Stimulated activated CD4-positive, alpha-beta T cell treated with anti-CD3 and anti-CD28 coated beads, Interleukin-1b, Interleukin-23, amount 100 ng/mL, for 4 hours (primary cell): ENCODE data around the gene PADI2.

ENCODE experiments used
- DNase-seq, 2 donors: peaks; one replicate each; pipeline ENCODE4 v3.0.0-alpha.2; 2020; ENCODE audit warnings: low read depth in 2 of 2

Gene PADI2

DNA sequence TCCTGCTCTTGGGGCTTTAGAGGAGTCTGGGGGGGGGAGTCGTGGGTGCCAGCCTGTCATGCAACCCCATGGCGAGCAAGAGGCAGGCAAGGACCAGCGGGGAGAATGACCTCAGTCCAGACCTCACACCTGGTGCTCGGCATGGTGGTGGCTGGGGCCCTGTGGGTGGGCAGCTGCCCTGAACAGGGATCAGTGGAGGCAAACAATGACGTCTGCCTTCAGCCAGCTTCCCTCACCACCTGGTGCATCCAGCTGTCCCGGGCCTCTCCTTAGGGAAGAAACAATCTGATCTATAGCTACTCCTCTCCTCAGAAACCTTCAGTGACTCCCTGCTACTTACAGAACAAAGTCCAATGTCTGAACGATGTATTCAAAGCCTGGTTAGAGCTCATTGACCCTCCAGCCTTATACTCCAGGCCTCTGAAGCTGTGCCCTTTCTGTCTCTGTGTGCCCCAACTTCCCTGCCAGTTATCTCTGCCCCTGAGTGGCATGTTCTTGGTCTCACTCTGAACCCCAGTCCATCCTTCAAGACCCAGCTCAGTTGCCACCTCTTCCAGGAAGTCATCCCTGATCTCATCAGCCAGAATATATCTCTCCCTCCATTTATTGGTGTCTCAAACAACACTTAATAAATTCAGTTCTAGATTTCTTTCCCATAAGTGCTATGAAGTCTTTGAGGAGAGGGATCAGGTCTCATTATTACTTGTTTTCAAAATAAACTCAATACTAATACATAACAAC lies 6.6 kb downstream of the PADI2 start:
- DNase-seq = no peak

DNA sequence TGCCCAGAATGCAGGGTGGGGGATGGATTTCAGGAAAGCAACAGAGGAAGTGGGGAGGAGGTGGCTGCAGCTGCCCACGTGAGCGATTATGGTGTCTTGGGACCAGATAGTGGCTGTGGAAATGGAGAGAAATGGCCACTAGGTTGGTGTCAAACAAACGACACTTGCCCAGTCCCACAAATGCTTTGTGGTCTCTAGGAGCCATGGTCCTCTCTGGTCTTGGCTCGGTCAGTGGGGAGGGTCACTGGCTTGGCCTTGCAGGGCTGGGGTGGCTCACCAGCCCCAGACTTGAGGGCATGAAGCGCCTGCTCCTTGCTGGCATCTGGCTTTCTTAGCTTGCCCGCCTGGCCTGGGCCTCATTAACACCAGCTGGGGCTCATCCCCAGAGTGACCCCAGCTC lies 7.2 kb downstream of the PADI2 start:
- no peak for DNase-seq

DNA sequence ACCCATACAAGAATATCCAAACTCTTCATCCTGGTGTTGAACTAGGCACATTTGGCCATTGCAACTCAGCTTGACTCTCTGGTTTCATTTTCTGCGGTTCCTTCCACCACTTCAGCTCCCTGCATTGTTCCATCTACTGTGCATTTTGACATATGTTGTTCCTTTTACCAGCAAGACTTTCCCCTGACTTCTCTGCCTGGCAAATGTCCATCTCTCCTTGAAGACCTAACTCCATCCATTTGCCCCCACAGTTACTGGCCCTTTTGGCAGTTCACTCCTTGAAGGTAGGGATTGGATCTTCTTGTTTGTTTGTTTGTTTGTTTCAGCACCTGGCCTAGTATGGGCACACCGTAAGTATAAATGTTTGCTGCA lies 8.7 kb downstream of the PADI2 start:
- DNase-seq = no peak

DNA sequence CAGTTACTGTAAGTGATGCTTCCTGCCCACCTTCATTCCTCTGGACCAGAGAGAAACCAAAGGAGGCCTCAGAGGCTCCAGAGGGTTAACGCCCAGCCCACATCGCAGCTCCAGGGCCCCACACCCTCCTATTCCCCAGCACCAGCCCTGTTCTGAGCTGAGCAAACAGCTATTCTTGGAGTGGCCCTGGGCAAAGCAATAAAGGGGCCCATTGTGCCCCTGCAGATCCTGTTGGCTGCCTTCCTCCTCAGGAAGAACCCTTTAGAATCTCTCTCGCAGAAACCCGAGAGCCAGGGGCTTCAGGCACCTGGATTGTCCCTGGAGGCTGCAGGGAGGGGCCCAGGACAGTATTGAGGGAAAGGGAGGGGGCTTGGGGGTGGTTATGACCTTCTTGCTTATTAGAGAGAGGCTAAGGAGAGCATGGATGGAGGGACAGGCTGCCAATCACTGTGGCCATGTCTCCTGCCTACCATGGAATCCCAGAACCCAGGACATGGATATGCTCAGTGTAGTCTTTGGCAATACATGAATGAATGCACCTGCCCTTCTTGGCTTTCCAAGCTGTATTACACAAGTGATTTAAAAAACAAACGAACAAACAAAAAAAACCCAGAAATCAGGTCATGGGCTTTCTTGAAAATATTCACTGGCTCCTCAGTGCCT lies 9.2 kb downstream of the PADI2 start:
- no peak for DNase-seq

DNA sequence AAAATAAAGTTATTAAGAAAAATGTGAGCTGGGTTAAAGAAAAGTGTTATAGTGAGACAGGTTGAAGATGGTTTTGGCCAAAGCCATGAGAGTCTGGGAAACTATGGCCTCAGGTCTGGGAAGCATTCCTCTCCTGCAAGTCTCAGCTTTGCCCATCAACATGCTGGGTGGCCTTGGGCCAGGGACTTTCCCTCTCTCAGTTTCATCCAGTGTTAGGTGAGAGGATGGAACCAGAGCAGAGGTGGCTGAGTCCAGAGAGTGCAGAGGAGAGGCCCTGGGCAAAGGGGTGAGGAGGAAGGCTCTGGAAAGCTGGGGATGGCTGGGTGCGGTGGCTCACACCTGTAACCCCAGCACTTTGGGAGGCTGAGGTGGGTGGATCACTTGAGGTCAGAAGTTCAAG lies 10.5 kb downstream of the PADI2 start:
- no peak for DNase-seq

DNA sequence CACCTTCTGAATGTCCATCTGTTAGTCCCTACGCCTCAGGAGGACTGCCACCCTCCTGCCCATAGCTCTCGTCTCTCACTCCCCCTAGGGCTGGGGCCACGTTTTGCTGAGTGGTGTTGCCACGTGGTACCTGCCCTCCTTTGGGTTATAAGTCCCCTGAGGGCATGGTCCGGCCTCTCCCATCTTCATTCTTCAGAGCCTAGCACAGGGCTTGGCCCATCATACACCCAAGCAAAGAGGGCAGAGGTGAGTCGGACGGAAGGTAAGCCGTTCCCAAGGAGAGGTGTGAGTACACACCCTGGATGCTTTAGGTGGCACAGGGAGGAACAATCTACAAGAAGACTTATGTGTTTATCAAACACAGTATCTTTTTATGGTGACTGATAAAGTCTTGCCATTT lies 10.9 kb downstream of the PADI2 start:
- DNase-seq = no peak

DNA sequence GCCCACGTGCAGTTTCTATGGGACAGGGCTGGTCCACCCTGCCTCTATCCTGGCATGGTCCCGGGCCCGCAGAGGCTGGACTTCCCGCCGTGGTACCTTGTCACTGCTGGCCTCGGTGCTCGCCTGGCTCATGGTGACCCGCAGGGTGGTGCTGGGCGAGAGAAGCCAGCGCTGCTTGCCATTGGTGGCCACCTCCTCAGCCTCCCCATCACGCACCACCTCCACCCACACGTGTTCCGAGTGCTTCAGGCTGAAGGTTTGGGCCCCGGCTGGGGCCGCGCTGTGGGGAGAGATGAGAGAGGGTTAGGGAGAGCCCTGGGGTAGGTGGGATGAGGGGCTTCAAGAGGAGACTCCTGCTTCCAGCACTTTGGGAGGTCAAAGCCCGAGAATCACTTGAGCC lies 14.5 kb downstream of the PADI2 start:
- no peak for DNase-seq

DNA sequence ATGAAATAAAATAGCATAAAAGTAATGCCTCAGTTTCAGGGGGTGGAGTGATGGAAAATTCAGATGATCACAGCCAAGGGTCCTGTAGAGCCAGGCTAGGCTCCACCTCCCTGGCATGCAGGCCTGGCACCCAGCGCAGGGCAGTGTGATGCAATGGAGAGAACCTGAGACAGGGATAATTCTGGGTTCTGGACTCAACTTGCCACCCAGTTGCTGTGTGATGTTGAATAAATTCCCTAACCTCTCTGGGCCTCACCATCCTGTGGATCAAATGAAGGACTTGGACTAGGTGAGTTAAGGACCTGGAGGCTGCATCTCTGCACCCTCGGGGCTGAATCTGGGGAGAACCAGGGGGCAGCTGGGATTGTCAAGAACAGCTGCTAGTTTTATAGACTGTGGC lies 17.0 kb downstream of the PADI2 start:
- DNase-seq = no peak

DNA sequence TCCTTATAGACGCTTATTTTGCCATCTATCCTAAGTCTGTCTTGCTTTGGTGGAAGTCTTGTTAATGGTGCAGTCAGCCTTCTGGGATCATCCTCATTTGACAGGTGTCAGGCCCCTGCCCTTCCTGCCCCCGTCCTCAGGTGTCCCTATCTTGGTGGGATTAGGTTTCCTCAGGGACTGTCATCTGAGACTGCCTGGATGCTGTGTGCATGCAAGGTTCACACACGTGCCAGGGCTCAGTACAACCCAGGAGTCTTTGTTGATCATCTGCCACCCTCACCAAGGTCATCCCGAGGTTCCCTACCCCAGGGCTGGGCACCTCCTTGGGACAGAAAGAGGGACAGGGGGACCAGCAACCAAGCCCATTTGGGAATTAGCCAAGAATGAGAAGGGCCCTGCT lies 18.0 kb downstream of the PADI2 start:
- DNase-seq = no peak

DNA sequence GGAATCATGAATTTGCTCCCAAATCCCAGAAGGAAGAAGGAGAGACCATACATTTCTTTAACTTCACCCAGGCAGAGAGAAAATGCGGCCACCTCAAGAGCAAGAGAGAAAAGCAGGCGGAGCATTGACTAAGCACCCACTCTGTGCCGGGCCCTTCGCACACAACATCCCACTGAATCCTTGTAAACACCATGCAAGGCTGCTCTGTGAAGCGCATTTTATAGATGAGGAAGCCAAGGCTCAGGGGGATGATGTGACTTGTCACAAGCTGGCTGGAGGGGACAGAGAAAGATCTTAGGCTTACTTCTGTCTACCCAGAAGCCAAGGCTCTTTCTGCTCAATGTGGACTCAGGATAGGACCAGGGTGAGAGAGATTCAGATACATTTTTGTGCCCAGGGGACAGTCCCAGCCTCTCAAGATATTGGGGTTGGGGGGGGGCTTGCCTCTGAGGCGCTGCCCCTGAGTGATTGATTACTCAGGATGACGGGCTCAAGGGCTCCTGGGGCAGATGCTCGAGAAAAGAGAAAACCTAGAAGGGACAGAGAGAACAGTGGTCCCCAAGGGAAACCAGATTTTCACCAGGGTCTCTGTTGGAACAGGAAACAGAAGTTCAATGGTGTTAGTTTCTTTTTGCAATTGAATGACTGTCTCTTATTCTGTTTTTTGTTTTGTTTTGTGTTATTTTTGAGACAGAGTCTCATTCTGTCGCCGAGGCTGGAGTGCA lies 19.5 kb downstream of the PADI2 start:
- no peak for DNase-seq

DNA sequence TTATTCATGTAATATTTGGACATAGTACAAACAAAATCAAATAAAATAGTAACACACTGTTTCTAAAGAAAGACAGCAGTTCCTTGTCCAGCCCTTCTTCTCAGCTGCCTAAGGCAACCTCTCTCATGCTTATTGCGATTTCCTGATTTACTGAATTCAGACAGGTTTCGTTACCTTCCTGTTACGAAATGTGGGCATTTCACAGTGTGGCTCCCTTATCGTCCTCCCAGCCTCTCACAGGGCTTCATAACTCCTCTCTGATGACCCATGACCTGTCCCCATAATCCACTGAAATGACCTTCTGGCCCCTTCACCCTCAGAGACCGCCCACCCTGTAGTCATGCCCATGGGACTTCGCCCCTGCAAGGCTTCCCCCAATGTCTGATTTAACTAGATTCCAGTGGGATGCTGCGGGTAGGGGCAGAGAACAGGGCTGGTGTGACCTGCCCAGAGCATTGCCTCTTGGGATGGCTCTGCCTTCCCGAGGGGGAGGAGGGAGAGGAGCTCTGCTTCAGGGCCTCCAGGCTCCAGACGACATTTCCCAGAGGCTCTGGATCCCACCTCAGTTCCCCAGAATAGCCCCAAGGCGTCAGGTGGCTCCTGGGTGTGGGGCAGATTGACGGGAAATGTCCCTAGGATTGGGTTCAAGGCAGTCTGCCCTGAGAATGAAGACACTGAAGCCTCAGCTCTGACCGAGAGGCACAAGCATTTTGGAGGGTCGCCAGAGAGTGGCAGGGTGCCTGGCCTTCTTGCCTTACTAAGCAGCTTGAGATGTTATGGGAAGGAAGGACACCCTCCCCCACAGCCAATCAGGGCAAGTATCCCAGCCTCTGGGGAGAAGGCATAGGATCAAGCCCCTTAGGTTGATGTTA lies 20.6 kb downstream of the PADI2 start:
- DNase-seq = no peak

DNA sequence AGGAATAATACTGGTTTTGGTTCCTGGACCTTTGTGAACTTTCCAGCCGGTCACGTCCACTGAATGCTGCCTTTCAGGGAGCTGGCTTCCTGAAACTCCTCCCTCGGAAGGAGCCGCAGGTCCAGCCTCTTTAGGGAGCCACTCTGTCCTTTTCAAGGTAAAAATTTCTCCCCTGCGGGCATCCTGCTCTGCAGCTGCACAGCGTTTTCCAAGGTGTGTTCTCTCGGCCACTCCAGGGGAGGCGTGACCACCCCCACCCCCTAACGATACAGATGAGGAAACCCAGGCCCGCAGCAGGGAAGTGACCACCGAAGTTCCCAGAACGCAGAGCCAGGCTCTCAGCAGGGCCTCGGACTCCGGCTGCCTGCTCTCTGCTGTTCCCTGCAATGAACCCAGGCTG lies 21.5 kb downstream of the PADI2 start:
- DNase-seq = no peak

DNA sequence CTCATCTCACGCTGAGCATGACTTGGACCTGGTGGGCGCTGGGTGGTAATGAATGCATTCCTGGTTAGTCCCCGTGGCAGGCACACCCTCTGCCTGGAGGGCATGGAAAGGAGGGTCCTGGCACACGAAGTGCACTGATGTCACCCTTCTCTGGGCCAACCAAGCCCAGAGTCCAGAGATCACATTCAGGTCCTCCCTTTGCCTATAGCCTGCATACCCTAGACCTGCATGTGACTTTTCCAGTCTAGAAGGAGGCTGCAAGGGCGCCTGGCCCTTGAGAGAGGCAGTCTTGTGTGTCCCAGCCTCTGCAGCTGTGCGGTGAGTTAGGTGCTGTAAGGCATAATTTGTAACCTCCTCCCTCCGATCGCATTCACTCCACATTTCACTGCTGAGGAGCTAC lies 22.1 kb downstream of the PADI2 start:
- DNase-seq = no peak

DNA sequence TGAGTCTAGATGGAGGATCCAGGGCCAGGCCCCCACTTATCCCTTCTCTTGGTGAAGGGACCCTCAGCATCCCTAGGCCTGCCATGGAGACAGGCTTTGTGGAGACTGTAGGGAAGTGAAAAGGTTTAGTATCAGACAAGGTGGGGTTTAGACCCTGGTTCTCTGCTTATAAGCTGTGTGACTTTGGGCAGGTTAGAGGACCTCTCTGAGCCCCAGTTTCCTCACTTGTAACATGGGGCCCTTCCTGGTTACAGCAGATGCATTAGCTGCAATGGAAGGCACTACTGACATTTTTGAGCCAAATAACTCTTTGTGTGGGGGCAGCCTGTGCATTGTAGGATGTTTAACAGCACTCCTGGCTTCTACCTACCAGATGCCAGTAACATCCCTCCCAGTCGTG lies 22.7 kb downstream of the PADI2 start:
- no peak for DNase-seq

DNA sequence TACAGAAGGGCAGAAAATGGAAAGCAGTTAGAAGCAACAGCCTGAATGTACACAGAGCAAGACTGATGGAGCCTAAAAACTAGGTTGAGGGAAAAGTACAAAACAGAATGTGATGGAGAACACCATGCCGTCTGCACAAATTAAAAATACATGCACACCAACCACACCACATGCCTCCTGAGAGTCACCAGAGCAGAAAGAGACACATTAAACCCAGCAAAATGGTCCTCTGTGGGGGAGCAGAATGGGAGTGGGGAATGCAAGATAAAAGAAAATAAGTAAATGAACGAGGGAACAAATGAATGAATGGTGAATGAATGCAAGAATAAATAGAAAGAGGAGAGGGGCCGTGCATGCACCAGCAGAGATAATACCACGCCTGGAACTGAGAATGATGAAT lies 24.1 kb downstream of the PADI2 start:
- no peak for DNase-seq

DNA sequence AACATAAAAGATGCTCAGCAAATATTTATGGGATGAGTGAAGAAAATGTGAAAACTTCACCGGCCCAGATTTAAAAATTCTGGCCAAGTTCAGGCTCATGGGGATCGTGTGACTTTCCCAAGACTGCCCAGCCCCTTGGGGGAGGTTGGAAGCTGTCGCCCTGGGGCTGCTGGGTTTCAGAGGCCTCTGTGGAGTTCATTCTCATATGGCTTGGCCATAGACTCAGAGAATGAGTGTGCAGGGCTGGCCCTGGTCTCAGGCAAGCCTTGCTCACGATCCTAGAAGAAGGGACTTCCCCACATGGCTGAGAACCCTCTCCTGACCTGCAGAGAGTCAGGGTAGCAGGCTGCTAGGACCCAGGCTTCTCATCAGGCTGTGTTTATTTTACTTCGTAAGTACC lies 24.6 kb downstream of the PADI2 start:
- no peak for DNase-seq

DNA sequence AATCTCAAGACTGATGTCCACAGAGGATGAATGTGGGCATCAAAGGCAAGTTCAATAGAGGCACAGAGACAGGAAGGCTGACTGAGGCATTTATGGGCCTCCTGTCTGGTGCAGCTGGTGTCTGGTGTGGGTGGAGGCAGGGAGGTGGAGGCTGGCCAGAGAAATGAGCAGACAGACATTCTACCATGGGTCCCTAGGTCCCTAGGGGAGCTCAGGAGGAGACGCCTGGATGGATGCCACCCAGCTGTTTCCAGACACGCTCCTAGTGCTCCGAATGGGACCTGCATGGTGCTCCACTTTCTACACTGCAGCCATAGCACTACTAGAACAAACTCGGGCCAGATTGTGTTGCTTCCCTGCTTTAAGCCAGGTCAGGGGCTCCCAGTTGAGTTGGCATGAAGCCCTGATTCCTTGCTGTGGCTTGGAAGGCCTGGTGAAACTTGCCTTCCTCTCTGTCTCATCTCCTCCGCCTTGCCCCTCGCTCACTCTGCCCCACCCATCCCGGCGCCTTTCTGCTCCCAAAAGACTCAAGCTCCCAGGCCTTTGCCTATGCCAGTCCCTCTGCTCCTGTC lies 25.3 kb downstream of the PADI2 start:
- no peak for DNase-seq

DNA sequence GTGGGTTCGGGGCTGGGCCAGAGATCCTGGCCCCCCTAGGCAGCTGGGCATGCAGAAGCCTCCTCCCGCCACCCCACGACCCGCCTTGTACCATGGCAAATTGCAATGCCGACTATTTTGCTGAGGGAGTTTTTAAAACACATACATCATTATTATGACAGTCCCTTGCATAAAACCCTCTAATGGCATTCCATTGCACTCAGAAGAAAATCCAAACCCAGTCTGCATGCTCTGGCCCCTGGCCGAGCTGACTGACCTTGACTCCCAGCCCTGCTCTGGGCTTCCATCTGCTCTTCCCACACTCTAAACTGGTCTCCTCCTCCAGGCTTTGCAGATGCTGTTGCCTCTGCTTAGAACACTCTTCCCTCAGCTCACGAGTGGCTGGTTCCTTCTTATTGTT lies 28.0 kb downstream of the PADI2 start:
- no peak for DNase-seq

DNA sequence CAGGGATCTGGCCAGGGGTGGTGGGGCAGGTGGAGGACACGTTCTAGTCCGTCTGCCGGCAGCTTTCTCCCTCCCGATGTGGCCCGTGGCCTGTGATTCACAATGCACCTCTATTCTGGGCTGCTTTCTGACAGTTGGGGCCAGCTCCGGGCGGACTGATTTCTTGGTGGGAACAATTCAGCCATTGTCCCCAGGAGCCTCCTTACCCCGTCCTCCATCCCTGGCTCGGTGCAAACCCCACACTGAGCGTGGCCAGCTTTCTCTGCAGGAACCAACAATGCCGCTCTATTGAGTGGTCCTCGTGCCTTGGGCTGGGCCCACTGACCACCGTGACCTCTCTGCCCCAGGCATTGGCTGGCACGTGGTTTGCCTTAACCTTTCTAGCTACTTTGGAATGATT lies 29.7 kb downstream of the PADI2 start:
- no peak for DNase-seq

DNA sequence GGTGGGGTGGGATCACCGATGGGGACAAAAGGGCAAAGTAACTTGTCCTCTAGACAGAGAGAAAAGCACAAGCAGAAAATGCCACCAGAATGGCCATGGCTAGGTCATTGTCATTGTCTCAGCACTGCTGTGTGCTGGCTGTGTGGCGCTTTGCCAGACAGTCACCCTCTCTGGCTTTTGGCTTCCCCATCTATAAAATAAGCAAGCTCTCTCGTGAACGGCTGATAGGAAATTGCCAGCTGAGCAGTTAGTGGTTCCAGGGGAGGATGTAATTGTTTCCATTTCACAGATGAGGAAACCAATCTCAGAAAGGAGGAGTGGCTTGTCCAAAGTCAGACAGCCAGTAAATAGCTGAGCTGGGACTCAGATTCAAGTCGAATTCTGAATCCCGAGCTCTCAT lies 32.5 kb downstream of the PADI2 start:
- no peak for DNase-seq

DNA sequence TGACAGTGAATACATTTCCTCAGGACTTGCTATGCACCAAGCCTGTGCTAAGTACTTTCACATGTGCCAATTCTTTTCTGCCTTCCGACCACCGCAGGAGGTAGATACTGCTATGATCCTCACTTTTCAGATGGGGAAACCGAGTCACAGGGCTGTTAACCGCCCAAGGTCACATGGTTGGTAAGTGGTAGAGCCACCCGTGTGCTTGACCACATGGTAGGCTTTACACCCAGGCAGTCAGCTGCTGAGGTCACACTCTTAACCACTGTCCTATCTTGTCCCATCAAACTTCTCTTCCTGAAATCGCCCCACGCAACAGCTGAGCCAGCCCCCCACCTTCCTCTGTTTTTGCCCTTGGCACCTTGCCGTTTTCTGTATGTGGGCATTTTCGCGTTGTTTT lies 34.5 kb downstream of the PADI2 start:
- no peak for DNase-seq

DNA sequence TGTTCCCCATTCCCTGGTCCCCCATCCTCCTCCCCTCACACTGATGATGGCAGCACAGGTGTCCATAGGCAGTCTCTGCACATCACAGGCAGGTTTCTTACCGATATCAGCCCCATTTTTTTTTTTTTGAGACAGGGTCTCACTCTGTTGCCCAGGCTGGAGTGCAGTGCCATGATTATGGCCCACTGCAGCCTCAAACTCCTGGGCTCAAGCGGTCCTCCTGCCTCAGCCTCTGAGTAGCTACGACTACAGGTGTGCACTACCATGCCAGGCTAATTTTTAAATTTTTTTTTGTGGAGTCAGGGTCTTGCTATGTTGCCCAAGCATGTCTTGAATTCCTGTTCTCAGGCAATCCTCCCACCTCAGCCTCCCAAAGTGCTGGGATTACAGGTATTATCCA lies 36.5 kb downstream of the PADI2 start:
- no peak for DNase-seq
